ENCODE data around the gene CLEC9A. TPM values are rescaled to one million over a fixed set of nuclear protein-coding genes. Genes with fewer than 3 reads are reported as not detected.

CLEC9A gene
- total and polyA plus RNA-seq, 4 donors: 0.03 to 0.14 TPM; not detected in 2

- DNase-seq (ENCODE audit: low spot score): no peak
- no peaks in the 10 kb centered on the region for H3K36me3 ChIP-seq (ENCODE audit: control insufficient read depth in 4 of 4, insufficient read depth in 3 of 4, low read depth in 1 of 4, low read length in 3 of 4)
- H3K9ac ChIP-seq (ENCODE audit: low read depth in 1 of 2, low read length in 2 of 2): no peak overlapping the region
- no peaks in the 10 kb centered on the region for H3K9me3 ChIP-seq (ENCODE audit: control insufficient read depth in 4 of 4, low read length in 3 of 4)
- TF ChIP-seq MAX (IDR thresholded peaks at IDR 0.05): no peak
- TF ChIP-seq RXRA (IDR thresholded peaks at IDR 0.05): no peak
- no peak for TF ChIP-seq RAD21 (IDR thresholded peaks at IDR 0.05)
- no peak for TF ChIP-seq YY1 (IDR thresholded peaks at IDR 0.05)
- TF ChIP-seq NR2F2 (IDR thresholded peaks at IDR 0.05): no peak
- no peak for TF ChIP-seq TAF1 (conservative IDR thresholded peaks at IDR 0.05)
- no peak for TF ChIP-seq EGR1 (IDR thresholded peaks at IDR 0.05; ENCODE audit: low read depth in 2 of 2)
- TF ChIP-seq GABPA (IDR thresholded peaks at IDR 0.05 in 1 of 2, conservative IDR thresholded peaks at IDR 0.05 in 1 of 2): no peak
- no peak for TF ChIP-seq FOXA2 (IDR thresholded peaks at IDR 0.05)
- TF ChIP-seq, protein P1, sequence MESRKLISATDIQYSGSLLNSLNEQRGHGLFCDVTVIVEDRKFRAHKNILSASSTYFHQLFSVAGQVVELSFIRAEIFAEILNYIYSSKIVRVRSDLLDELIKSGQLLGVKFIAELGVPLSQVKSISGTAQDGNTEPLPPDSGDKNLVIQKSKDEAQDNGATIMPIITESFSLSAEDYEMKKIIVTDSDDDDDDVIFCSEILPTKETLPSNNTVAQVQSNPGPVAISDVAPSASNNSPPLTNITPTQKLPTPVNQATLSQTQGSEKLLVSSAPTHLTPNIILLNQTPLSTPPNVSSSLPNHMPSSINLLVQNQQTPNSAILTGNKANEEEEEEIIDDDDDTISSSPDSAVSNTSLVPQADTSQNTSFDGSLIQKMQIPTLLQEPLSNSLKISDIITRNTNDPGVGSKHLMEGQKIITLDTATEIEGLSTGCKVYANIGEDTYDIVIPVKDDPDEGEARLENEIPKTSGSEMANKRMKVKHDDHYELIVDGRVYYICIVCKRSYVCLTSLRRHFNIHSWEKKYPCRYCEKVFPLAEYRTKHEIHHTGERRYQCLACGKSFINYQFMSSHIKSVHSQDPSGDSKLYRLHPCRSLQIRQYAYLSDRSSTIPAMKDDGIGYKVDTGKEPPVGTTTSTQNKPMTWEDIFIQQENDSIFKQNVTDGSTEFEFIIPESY (IDR thresholded peaks at IDR 0.05): no peak
- TF ChIP-seq, protein P2, sequence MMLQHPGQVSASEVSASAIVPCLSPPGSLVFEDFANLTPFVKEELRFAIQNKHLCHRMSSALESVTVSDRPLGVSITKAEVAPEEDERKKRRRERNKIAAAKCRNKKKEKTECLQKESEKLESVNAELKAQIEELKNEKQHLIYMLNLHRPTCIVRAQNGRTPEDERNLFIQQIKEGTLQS (IDR thresholded peaks at IDR 0.05): no peak
- TF ChIP-seq HNF4G (IDR thresholded peaks at IDR 0.05): no peak
- no peak for TF ChIP-seq SP1 (IDR thresholded peaks at IDR 0.05)
- TF ChIP-seq REST (IDR thresholded peaks at IDR 0.05): no peak
- no peak for TF ChIP-seq JUND (IDR thresholded peaks at IDR 0.05)
- H3K4me1 ChIP-seq (ENCODE audit: control insufficient read depth in 4 of 4, insufficient read depth in 4 of 4, low read length in 3 of 4): no peaks in the 10 kb centered on the region
- H3K27me3 ChIP-seq (ENCODE audit: control insufficient read depth in 4 of 4, insufficient read depth in 4 of 4, low read length in 3 of 4): peaks cover 0 to 6% (median 2%) of the 10 kb centered on the region in 4 donors
- whole genome bisulfite sequencing: 71% methylated on average over 3 of the region's 3 CpGs
- no peak overlapping the region for H3K4me3 ChIP-seq (ENCODE audit: low read depth in 1 of 3, low read length in 3 of 3)
- H3K27ac ChIP-seq (ENCODE audit: low read depth in 1 of 2, low read length in 2 of 2): no peak overlapping the region
Measured at GRCh38 chr12:9991876-9992275, 38.6 kb upstream of the CLEC9A start.

GRCh38 chr12:9992296-9992695 is 38.2 kb upstream of the CLEC9A start:
- Histone ChIP-seq H3K27me3 (ENCODE audit: control insufficient read depth in 4 of 4, insufficient read depth in 4 of 4, low read length in 3 of 4) (peaks cover 0 to 6% (median 2%) of the 10 kb centered on the region in 4 donors), H3K9ac (ENCODE audit: low read depth in 1 of 2, low read length in 2 of 2) (no peak overlapping the region), H3K4me3 (ENCODE audit: low read depth in 1 of 3, low read length in 3 of 3) (no peak overlapping the region), H3K36me3 (ENCODE audit: control insufficient read depth in 4 of 4, insufficient read depth in 3 of 4, low read depth in 1 of 4, low read length in 3 of 4) (no peaks in the 10 kb centered on the region), H3K27ac (ENCODE audit: low read depth in 1 of 2, low read length in 2 of 2) (no peak overlapping the region), H3K9me3 (ENCODE audit: control insufficient read depth in 4 of 4, low read length in 3 of 4) (no peaks in the 10 kb centered on the region), H3K4me1 (ENCODE audit: control insufficient read depth in 4 of 4, insufficient read depth in 4 of 4, low read length in 3 of 4) (no peaks in the 10 kb centered on the region)
- 85% methylated on average over 4 of the region's 4 CpGs for WGBS
- DNase-seq (ENCODE audit: low spot score): no peak
- TF ChIP-seq JUND (IDR thresholded peaks at IDR 0.05) (no peak), SP1 (IDR thresholded peaks at IDR 0.05) (no peak), MAX (IDR thresholded peaks at IDR 0.05) (no peak), FOXA2 (IDR thresholded peaks at IDR 0.05) (no peak), GABPA (IDR thresholded peaks at IDR 0.05 in 1 of 2, conservative IDR thresholded peaks at IDR 0.05 in 1 of 2) (no peak), RXRA (IDR thresholded peaks at IDR 0.05) (no peak), TAF1 (conservative IDR thresholded peaks at IDR 0.05) (no peak), HNF4A (conservative IDR thresholded peaks at IDR 0.05) (no peak), RAD21 (IDR thresholded peaks at IDR 0.05) (no peak), NR2F2 (IDR thresholded peaks at IDR 0.05) (no peak), REST (IDR thresholded peaks at IDR 0.05) (no peak), HNF4G (IDR thresholded peaks at IDR 0.05) (no peak)
- TF ChIP-seq, protein P2 (IDR thresholded peaks at IDR 0.05): no peak
